B cell (primary cell): Measurements from ENCODE around the gene OSGEP.

Experiments
- CTCF ChIP-seq: fragments of 200-600 bp; IDR thresholded peaks from one replicate; pipeline ENCODE4 v1.8.0; 2022; ENCODE audit warnings: antibody characterized with exemption, mild to moderate bottlenecking
- EZH2 ChIP-seq: IDR thresholded peaks from 2 replicates; pipeline ENCODE4 v1.6.1; 2012; ENCODE audit warnings: borderline replicate concordance, low read depth, mild to moderate bottlenecking, moderate library complexity, low read length; ENCODE audit not compliant: insufficient read depth, poor library complexity, severe bottlenecking

DNA sequence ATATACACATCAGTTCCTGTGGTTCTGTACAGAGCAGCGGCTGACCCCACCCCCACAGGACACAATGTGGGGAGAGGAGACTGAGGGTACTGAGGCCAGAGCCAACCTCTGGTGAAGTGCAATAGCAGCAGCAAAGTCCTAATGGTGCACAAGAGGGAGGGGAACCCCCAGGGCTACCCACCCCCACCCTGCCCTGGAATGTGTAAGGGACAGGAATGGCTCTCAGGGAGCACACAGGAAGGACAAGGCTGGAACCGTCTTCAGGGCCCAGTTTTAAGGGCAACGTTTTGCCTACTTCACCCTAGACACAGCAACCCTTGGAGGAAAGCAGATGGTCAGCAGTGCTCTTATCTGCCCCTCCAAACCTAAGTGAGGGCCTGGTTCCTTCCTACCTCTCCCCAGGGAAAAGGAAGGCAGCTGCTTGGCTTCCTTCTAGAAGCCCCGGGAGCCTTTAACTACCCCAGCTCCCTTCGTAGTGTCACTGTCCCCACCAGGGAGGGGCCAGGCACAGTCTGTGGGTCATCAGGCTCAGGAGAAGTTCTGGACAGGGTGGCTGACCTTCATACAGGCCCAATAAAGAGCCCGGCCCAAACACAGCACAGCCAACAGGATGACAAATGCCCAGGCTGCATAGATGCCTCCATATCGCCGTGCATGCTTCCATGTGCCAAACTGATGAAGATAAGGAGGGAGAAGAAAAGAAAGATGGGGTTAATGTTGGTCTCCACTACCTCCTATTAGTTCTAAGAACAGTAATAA lies 3.6 kb upstream of the OSGEP start:
- TF ChIP-seq CTCF, result no peak
- no peak for TF ChIP-seq EZH2
